GM12878 (cell line): ENCODE measurements around the gene ARPC1A. TPM values are rescaled to one million over a fixed set of nuclear protein-coding genes. Genes with fewer than 3 reads are reported as not detected.

Experiments used
- CEBPB ChIP-seq, 2 experiments: fragments of 150-350 bp in 1 of 2; IDR thresholded peaks; 2 replicates each; pipeline ENCODE4 v1.6.1; 2012 to 2014; ENCODE audit warnings: low read depth in 2 of 2, low read length in 2 of 2, borderline replicate concordance in 1 of 2, inconsistent platforms in 1 of 2
- KAT2A ChIP-seq: conservative IDR thresholded peaks from 2 replicates; pipeline ENCODE4 v1.6.1; 2011; ENCODE audit warnings: low read depth, low read length; ENCODE audit not compliant: control insufficient read depth
- NFYB ChIP-seq: IDR thresholded peaks from 2 replicates; pipeline ENCODE4 v1.6.1; 2011; ENCODE audit warnings: low read depth, mild to moderate bottlenecking, low read length, improper control_type of control experiment, moderate library complexity; ENCODE audit not compliant: insufficient read depth
- POLR2AphosphoS5 ChIP-seq: IDR thresholded peaks from 2 replicates; pipeline ENCODE4 v1.6.1; 2011; ENCODE audit warnings: mild to moderate bottlenecking, low read length, inconsistent platforms
- RBBP5 ChIP-seq: fragments of 200-600 bp; sonication (generic); conservative IDR thresholded peaks from 2 replicates; pipeline ENCODE4 v1.6.1; 2016
- SMAD1 ChIP-seq: fragments of 450-650 bp; IDR thresholded peaks from 2 replicates; pipeline ENCODE4 v1.6.1; 2018; ENCODE audit warnings: mild to moderate bottlenecking, low read depth; ENCODE audit not compliant: partially characterized antibody
- SREBF2 ChIP-seq: IDR thresholded peaks from 2 replicates; pipeline ENCODE4 v1.6.1; 2012; ENCODE audit warnings: mild to moderate bottlenecking, low read length
- ZNF384 ChIP-seq: IDR thresholded peaks from 2 replicates; pipeline ENCODE4 v1.6.1; 2012; ENCODE audit warnings: low read depth, mild to moderate bottlenecking, low read length, improper control_type of control experiment, borderline replicate concordance
- ZZZ3 ChIP-seq: IDR thresholded peaks from 2 replicates; pipeline ENCODE4 v1.6.1; 2011; ENCODE audit warnings: low read depth; ENCODE audit not compliant: control insufficient read depth, insufficient read length
- polyA plus RNA-seq, 11 experiments: library from polyadenylated mRNA; depleted of rRNA in 4 of 11; unstranded in 6 of 11; stranded (reverse) in 5 of 11; fragments of >200 nt; fragmentation: Nextera tagmentation in 4 of 11; fragmentation: Illumina TruSeq in 1 of 11; extraction: Ambion mirVana in 4 of 11; extraction: Trizol in 1 of 11; gene quantifications; 1 replicate in 1 of 11; 2 replicates in 10 of 11; pipeline versions ENCODE4 v1.2.1 to v1.2.3, GENCODE V29; 2011 to 2016; ENCODE audit warnings: inconsistent platforms in 2 of 11, missing spikeins in 2 of 11, low read depth in 1 of 11
- total RNA-seq, 4 experiments: library from RNA; depleted of rRNA in 3 of 4; stranded (reverse); fragments of >200 nt in 3 of 4; fragmentation: Illumina TruSeq in 1 of 4; extraction: Trizol in 1 of 4; gene quantifications; 2 replicates each; pipeline versions ENCODE4 v1.2.1 to v1.2.3, GENCODE V29; 2013 to 2021
- TF ChIP-seq, protein P1 (sequence below): fragments of 450-650 bp; IDR thresholded peaks from 2 replicates; pipeline ENCODE4 v1.6.1; 2014; ENCODE audit warnings: mild to moderate bottlenecking
- TF ChIP-seq, protein P2 (sequence below): fragments of 450-650 bp; IDR thresholded peaks from 2 replicates; pipeline ENCODE4 v1.6.1; 2018; ENCODE audit warnings: mild to moderate bottlenecking, low read depth, moderate library complexity; ENCODE audit not compliant: partially characterized antibody
- TF ChIP-seq, protein P3 (sequence below): fragments of 150-350 bp; IDR thresholded peaks from 2 replicates; pipeline ENCODE4 v1.6.1; 2016; ENCODE audit warnings: low read depth, low read length
- TF ChIP-seq, protein P4 (sequence below): IDR thresholded peaks from 2 replicates; pipeline ENCODE4 v1.6.1; 2012; ENCODE audit warnings: low read depth, low read length, improper control_type of control experiment
- TF ChIP-seq, protein P5 (sequence below): fragments of 450-650 bp; IDR thresholded peaks from 2 replicates; pipeline ENCODE4 v1.6.1; 2018; ENCODE audit warnings: borderline replicate concordance, mild to moderate bottlenecking; ENCODE audit not compliant: partially characterized antibody
- TF ChIP-seq, protein P6 (sequence below): IDR thresholded peaks from 2 replicates; pipeline ENCODE4 v1.6.1; 2011; ENCODE audit warnings: mild to moderate bottlenecking, low read depth, low read length, moderate library complexity; ENCODE audit not compliant: insufficient replicate concordance

ARPC1A gene
- total and polyA plus RNA-seq, 10 of the 15 experiments (the other 5 are each of a cell fraction or from before 2014, with no cell fraction given) = 42.3 to 152 (median 72.1) TPM

DNA sequence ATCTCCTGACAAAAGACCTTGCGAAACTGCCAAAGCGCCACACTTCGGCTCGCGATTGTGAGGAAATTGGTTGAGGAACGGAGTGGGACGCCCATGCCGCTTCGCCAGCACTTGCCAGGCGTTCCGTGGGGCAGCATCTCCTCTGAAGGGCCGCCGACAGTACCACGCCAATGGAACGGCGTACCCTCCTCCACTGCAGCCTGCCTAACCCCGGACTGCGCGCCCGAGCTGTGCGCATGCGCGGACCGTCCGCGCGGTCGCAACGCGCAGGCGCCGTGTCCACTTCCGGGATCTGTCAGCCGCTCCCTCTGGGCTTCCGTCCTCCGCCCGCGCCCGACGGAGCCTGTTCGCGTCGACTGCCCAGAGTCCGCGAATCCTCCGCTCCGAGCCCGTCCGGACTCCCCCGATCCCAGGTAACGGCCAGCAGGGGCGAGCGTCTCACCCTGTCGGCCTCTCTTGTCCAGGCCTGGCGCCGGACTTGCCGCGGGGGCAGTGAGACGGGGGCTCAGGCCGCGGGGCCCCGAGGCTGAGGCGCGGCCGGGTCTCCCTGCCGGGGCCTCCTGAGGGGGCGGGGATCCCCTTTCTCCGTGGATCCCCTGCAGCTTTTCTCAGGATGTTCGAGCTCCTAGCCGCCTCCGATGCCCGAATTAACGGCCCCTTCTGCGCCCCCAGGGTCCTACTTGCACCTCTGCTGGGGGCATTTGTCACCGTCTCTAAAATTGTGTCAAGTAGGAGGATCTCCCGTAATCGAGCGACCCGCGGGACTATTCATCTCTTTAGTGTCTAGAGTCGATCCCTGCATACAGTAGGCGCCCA is at the start of gene ARPC1A (continued):
- TF ChIP-seq, protein P1, sequence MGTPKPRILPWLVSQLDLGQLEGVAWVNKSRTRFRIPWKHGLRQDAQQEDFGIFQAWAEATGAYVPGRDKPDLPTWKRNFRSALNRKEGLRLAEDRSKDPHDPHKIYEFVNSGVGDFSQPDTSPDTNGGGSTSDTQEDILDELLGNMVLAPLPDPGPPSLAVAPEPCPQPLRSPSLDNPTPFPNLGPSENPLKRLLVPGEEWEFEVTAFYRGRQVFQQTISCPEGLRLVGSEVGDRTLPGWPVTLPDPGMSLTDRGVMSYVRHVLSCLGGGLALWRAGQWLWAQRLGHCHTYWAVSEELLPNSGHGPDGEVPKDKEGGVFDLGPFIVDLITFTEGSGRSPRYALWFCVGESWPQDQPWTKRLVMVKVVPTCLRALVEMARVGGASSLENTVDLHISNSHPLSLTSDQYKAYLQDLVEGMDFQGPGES = no peak
- TF ChIP-seq KAT2A (no peak), SREBF2 (no peak), NFYB (no peak), SMAD1 (peak; percentile 19), RBBP5 (no peak), CEBPB (IDR thresholded peaks at IDR 0.05; ENCODE audit: borderline replicate concordance in 1 of 2, low read depth in 2 of 2, low read length in 2 of 2) (no peak), ZNF384 (no peak), POLR2AphosphoS5 (peak; percentile 97), ZZZ3 (no peak)
- TF ChIP-seq, protein P2, sequence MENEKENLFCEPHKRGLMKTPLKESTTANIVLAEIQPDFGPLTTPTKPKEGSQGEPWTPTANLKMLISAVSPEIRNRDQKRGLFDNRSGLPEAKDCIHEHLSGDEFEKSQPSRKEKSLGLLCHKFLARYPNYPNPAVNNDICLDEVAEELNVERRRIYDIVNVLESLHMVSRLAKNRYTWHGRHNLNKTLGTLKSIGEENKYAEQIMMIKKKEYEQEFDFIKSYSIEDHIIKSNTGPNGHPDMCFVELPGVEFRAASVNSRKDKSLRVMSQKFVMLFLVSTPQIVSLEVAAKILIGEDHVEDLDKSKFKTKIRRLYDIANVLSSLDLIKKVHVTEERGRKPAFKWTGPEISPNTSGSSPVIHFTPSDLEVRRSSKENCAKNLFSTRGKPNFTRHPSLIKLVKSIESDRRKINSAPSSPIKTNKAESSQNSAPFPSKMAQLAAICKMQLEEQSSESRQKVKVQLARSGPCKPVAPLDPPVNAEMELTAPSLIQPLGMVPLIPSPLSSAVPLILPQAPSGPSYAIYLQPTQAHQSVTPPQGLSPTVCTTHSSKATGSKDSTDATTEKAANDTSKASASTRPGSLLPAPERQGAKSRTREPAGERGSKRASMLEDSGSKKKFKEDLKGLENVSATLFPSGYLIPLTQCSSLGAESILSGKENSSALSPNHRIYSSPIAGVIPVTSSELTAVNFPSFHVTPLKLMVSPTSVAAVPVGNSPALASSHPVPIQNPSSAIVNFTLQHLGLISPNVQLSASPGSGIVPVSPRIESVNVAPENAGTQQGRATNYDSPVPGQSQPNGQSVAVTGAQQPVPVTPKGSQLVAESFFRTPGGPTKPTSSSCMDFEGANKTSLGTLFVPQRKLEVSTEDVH = no peak
- TF ChIP-seq, protein P3, sequence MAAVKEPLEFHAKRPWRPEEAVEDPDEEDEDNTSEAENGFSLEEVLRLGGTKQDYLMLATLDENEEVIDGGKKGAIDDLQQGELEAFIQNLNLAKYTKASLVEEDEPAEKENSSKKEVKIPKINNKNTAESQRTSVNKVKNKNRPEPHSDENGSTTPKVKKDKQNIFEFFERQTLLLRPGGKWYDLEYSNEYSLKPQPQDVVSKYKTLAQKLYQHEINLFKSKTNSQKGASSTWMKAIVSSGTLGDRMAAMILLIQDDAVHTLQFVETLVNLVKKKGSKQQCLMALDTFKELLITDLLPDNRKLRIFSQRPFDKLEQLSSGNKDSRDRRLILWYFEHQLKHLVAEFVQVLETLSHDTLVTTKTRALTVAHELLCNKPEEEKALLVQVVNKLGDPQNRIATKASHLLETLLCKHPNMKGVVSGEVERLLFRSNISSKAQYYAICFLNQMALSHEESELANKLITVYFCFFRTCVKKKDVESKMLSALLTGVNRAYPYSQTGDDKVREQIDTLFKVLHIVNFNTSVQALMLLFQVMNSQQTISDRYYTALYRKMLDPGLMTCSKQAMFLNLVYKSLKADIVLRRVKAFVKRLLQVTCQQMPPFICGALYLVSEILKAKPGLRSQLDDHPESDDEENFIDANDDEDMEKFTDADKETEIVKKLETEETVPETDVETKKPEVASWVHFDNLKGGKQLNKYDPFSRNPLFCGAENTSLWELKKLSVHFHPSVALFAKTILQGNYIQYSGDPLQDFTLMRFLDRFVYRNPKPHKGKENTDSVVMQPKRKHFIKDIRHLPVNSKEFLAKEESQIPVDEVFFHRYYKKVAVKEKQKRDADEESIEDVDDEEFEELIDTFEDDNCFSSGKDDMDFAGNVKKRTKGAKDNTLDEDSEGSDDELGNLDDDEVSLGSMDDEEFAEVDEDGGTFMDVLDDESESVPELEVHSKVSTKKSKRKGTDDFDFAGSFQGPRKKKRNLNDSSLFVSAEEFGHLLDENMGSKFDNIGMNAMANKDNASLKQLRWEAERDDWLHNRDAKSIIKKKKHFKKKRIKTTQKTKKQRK = no peak
- TF ChIP-seq, protein P4, sequence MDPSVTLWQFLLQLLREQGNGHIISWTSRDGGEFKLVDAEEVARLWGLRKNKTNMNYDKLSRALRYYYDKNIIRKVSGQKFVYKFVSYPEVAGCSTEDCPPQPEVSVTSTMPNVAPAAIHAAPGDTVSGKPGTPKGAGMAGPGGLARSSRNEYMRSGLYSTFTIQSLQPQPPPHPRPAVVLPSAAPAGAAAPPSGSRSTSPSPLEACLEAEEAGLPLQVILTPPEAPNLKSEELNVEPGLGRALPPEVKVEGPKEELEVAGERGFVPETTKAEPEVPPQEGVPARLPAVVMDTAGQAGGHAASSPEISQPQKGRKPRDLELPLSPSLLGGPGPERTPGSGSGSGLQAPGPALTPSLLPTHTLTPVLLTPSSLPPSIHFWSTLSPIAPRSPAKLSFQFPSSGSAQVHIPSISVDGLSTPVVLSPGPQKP = no peak; the same call in 1 of the 2 replicates
- TF ChIP-seq, protein P5, sequence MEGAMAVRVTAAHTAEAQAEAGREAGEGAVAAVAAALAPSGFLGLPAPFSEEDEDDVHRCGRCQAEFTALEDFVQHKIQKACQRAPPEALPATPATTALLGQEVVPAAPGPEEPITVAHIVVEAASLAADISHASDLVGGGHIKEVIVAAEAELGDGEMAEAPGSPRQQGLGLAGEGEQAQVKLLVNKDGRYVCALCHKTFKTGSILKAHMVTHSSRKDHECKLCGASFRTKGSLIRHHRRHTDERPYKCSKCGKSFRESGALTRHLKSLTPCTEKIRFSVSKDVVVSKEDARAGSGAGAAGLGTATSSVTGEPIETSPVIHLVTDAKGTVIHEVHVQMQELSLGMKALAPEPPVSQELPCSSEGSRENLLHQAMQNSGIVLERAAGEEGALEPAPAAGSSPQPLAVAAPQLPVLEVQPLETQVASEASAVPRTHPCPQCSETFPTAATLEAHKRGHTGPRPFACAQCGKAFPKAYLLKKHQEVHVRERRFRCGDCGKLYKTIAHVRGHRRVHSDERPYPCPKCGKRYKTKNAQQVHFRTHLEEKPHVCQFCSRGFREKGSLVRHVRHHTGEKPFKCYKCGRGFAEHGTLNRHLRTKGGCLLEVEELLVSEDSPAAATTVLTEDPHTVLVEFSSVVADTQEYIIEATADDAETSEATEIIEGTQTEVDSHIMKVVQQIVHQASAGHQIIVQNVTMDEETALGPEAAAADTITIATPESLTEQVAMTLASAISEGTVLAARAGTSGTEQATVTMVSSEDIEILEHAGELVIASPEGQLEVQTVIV = peak; percentile 88
- TF ChIP-seq, protein P6, sequence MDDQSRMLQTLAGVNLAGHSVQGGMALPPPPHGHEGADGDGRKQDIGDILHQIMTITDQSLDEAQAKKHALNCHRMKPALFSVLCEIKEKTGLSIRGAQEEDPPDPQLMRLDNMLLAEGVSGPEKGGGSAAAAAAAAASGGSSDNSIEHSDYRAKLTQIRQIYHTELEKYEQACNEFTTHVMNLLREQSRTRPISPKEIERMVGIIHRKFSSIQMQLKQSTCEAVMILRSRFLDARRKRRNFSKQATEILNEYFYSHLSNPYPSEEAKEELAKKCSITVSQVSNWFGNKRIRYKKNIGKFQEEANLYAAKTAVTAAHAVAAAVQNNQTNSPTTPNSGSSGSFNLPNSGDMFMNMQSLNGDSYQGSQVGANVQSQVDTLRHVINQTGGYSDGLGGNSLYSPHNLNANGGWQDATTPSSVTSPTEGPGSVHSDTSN = no peak
